HepG2 (cell line): ENCODE data around the gene CPB2. TPM values are rescaled to one million over a fixed set of nuclear protein-coding genes. Genes with fewer than 3 reads are reported as not detected.

Experiments used
- CREB1 ChIP-seq, 2 experiments: fragments of 450-650 bp in 1 of 2; IDR thresholded peaks; 2 replicates each; pipeline ENCODE4 v1.6.1; 2016 to 2017; ENCODE audit warnings: control low read depth in 1 of 2, mild to moderate bottlenecking in 1 of 2, missing compliant biosample characterization in 1 of 2, missing genetic modification characterization in 1 of 2
- FOXK1 ChIP-seq: sonication (generic); formaldehyde crosslinking; IDR thresholded peaks from 2 replicates; pipeline ENCODE4 v1.4.0; 2020; ENCODE audit warnings: low read depth, missing genetic modification reagents, borderline replicate concordance
- KDM4B ChIP-seq: sonication (generic); formaldehyde crosslinking; IDR thresholded peaks from 2 replicates; pipeline ENCODE4 v1.4.0; 2020; ENCODE audit warnings: missing genetic modification reagents
- KLF12 ChIP-seq: sonication (generic); formaldehyde crosslinking; IDR thresholded peaks from 2 replicates; pipeline ENCODE4 v1.4.0; 2020; ENCODE audit warnings: missing genetic modification reagents, borderline replicate concordance
- KMT2B ChIP-seq: IDR thresholded peaks from 2 replicates; pipeline ENCODE4 v1.6.1; 2016; ENCODE audit warnings: missing genetic modification reagents, missing compliant biosample characterization
- NR3C1 ChIP-seq: sonication (generic); formaldehyde crosslinking; IDR thresholded peaks from 2 replicates; pipeline ENCODE4 v1.4.0; 2020; ENCODE audit warnings: missing genetic modification reagents
- ZNF256 ChIP-seq: sonication (generic); formaldehyde crosslinking; conservative IDR thresholded peaks from 2 replicates; pipeline ENCODE4 v1.4.0; 2020; ENCODE audit warnings: missing genetic modification reagents
- ZNF317 ChIP-seq: sonication (generic); formaldehyde crosslinking; IDR thresholded peaks from 2 replicates; pipeline ENCODE4 v1.5.0; 2020; ENCODE audit warnings: mild to moderate bottlenecking, missing genetic modification reagents
- ZNF333 ChIP-seq: sonication (generic); formaldehyde crosslinking; IDR thresholded peaks from 2 replicates; pipeline ENCODE4 v1.4.0; 2020; ENCODE audit warnings: mild to moderate bottlenecking, missing genetic modification reagents, borderline replicate concordance
- ZNF335 ChIP-seq: sonication (generic); formaldehyde crosslinking; IDR thresholded peaks from 2 replicates; pipeline ENCODE4 v1.4.0; 2020; ENCODE audit warnings: missing genetic modification reagents
- ZNF737 ChIP-seq: sonication (generic); formaldehyde crosslinking; IDR thresholded peaks from 2 replicates; pipeline ENCODE4 v1.5.0; 2020; ENCODE audit warnings: missing genetic modification reagents, mild to moderate bottlenecking, borderline replicate concordance
- ZNF773 ChIP-seq: sonication (generic); formaldehyde crosslinking; IDR thresholded peaks from 2 replicates; pipeline ENCODE4 v1.4.0; 2020; ENCODE audit warnings: missing genetic modification reagents, borderline replicate concordance
- ZNF788 ChIP-seq: sonication (generic); formaldehyde crosslinking; IDR thresholded peaks from 2 replicates; pipeline ENCODE4 v1.5.0; 2020; ENCODE audit warnings: mild to moderate bottlenecking, missing genetic modification reagents, borderline replicate concordance
- ZSCAN9 ChIP-seq: IDR thresholded peaks from 2 replicates; pipeline ENCODE4 v1.6.1; 2016; ENCODE audit warnings: borderline replicate concordance
- polyA plus RNA-seq, 8 experiments: library from polyadenylated mRNA; depleted of rRNA in 3 of 8; stranded (reverse) in 7 of 8; unstranded in 1 of 8; fragments of >200 nt; fragmentation: Illumina TruSeq in 4 of 8; extraction: Trizol in 4 of 8; gene quantifications; 2 replicates each; pipeline versions ENCODE4 v1.2.1 to v1.2.3, GENCODE V29; 2011 to 2016; ENCODE audit warnings: low read depth in 4 of 8, missing spikeins in 1 of 8, mixed read lengths in 1 of 8; ENCODE audit not compliant: insufficient read depth in 1 of 8
- total RNA-seq, 5 experiments: library from RNA; depleted of rRNA; stranded (reverse); fragments of >200 nt; fragmentation: Illumina TruSeq; extraction: Trizol; gene quantifications; 2 replicates each; pipeline ENCODE4 v1.2.3, GENCODE V29; 2016; ENCODE audit warnings: low read depth in 1 of 5
- TF ChIP-seq, protein P1 (sequence below): IDR thresholded peaks from 2 replicates; pipeline ENCODE4 v1.6.1; 2016; ENCODE audit warnings: low read depth
- TF ChIP-seq, protein P2 (sequence below): sonication (generic); formaldehyde crosslinking; IDR thresholded peaks from 2 replicates; pipeline ENCODE4 v1.4.0; 2020; ENCODE audit warnings: missing genetic modification reagents
- TF ChIP-seq, protein P3 (sequence below): sonication (generic); formaldehyde crosslinking; IDR thresholded peaks from 2 replicates; pipeline ENCODE4 v1.5.1; 2020; ENCODE audit warnings: mild to moderate bottlenecking, missing genetic modification reagents, borderline replicate concordance
- TF ChIP-seq, protein P4 (sequence below): sonication (generic); formaldehyde crosslinking; IDR thresholded peaks from 2 replicates; pipeline ENCODE4 v1.5.0; 2020; ENCODE audit warnings: mild to moderate bottlenecking, missing genetic modification reagents, borderline replicate concordance
- TF ChIP-seq, protein P5 (sequence below): sonication (generic); formaldehyde crosslinking; IDR thresholded peaks from 2 replicates; pipeline ENCODE4 v1.4.0; 2020; ENCODE audit warnings: missing genetic modification reagents, borderline replicate concordance

CPB2 gene
- total and polyA plus RNA-seq, 2 of the 13 experiments (the other 11 are each of a cell fraction or from before 2014, with no cell fraction given), result 125 to 140 TPM

DNA sequence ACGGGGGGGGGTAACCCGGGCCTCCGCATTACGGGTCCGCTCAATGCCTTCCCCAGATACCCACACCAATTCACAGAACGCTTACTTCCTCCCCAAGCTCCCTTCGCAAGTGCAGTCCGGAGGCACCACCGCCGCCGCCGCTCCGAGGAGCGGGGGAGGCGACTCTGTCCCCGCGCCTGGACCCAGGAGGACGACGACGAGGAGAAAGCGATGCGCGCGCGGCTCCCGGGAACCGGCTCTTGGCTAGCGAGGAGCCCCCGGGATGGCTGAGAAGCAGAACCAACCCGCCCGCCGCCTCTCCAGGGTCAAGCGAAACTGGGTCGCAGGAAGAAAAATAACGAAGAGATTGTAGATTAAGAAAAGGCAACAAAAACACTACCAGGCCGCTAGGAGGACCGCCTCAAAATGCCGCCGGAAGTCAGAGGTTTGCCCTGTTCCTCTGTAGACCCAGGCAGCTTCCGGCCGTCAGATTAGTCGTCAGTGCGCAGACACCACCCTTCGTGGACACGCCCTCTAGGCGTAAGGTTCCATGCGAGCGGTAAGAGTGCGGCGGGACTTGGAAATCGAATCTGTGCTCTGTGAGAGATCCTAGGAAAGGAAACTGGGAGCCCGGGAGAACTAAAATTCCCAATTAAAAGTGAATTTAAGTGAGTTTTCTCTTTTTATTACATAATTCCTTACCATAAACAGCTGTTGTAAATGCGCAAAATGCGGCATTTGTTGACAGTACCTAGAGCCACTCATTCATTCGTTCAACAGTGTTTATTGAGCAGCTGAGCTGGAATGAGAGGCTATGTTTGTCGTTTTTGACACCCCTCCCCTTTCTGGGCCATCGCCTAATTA is 52.3 kb downstream of the CPB2 start, which contains the start of gene ZC3H13 (continued):
- TF ChIP-seq ZNF788 (CRISPR knock-in tag) (peak; percentile 23; the same call in 1 of the 2 replicates), FOXK1 (peak; percentile 81; the same call in 1 of the 2 replicates), KLF12 (CRISPR knock-in tag) (peak; percentile 98), KMT2B (peak; percentile 97), NR3C1 (no peak), KDM4B (CRISPR knock-in tag) (no peak), ZNF317 (CRISPR knock-in tag) (0 out of 2 replicates have a peak, but pooled peaks have one; percentile 18), ZNF773 (no peak), ZNF737 (no peak), ZNF256 (no peak), ZNF335 (CRISPR knock-in tag) (no peak), ZSCAN9 (0 out of 2 replicates have a peak, but pooled peaks have one; percentile 13), CREB1 (IDR thresholded peaks at IDR 0.05) (peak; percentile 91), CREB1 (CRISPR knock-in tag; IDR thresholded peaks at IDR 0.05) (peak; percentile 99), ZNF333 (no peak)
- TF ChIP-seq, protein P1, sequence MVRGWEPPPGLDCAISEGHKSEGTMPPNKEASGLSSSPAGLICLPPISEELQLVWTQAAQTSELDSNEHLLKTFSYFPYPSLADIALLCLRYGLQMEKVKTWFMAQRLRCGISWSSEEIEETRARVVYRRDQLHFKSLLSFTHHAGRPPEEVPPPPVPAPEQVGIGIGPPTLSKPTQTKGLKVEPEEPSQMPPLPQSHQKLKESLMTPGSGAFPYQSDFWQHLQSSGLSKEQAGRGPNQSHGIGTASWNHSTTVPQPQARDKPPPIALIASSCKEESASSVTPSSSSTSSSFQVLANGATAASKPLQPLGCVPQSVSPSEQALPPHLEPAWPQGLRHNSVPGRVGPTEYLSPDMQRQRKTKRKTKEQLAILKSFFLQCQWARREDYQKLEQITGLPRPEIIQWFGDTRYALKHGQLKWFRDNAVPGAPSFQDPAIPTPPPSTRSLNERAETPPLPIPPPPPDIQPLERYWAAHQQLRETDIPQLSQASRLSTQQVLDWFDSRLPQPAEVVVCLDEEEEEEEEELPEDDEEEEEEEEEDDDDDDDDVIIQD (CRISPR knock-in tag), result peak; percentile 83
- TF ChIP-seq, protein P2, sequence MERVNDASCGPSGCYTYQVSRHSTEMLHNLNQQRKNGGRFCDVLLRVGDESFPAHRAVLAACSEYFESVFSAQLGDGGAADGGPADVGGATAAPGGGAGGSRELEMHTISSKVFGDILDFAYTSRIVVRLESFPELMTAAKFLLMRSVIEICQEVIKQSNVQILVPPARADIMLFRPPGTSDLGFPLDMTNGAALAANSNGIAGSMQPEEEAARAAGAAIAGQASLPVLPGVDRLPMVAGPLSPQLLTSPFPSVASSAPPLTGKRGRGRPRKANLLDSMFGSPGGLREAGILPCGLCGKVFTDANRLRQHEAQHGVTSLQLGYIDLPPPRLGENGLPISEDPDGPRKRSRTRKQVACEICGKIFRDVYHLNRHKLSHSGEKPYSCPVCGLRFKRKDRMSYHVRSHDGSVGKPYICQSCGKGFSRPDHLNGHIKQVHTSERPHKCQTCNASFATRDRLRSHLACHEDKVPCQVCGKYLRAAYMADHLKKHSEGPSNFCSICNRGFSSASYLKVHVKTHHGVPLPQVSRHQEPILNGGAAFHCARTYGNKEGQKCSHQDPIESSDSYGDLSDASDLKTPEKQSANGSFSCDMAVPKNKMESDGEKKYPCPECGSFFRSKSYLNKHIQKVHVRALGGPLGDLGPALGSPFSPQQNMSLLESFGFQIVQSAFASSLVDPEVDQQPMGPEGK (CRISPR knock-in tag), result peak; percentile 46; the same call in 1 of the 2 replicates
- TF ChIP-seq, protein P3, sequence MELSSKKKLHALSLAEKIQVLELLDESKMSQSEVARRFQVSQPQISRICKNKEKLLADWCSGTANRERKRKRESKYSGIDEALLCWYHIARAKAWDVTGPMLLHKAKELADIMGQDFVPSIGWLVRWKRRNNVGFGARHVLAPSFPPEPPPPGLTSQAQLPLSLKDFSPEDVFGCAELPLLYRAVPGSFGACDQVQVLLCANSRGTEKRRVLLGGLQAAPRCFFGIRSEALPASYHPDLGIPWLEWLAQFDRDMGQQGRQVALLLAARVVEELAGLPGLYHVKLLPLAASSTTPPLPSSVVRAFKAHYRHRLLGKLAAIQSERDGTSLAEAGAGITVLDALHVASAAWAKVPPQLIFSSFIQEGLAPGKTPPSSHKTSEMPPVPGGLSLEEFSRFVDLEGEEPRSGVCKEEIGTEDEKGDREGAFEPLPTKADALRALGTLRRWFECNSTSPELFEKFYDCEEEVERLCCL (CRISPR knock-in tag), result no peak
- TF ChIP-seq, protein P4, sequence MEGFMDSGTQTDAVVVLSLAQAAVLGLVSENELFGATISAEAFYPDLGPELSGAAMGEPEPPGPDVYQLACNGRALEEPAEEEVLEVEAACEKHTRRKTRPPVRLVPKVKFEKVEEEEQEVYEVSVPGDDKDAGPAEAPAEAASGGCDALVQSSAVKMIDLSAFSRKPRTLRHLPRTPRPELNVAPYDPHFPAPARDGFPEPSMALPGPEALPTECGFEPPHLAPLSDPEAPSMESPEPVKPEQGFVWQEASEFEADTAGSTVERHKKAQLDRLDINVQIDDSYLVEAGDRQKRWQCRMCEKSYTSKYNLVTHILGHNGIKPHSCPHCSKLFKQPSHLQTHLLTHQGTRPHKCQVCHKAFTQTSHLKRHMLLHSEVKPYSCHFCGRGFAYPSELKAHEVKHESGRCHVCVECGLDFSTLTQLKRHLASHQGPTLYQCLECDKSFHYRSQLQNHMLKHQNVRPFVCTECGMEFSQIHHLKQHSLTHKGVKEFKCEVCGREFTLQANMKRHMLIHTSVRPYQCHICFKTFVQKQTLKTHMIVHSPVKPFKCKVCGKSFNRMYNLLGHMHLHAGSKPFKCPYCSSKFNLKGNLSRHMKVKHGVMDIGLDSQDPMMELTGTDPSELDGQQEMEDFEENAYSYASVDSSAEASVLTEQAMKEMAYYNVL, result no peak
- TF ChIP-seq, protein P5, sequence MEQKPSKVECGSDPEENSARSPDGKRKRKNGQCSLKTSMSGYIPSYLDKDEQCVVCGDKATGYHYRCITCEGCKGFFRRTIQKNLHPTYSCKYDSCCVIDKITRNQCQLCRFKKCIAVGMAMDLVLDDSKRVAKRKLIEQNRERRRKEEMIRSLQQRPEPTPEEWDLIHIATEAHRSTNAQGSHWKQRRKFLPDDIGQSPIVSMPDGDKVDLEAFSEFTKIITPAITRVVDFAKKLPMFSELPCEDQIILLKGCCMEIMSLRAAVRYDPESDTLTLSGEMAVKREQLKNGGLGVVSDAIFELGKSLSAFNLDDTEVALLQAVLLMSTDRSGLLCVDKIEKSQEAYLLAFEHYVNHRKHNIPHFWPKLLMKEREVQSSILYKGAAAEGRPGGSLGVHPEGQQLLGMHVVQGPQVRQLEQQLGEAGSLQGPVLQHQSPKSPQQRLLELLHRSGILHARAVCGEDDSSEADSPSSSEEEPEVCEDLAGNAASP (CRISPR knock-in tag), result no peak
